Urinary bladder (tissue), 4 donors: ENCODE results near the gene PABPC1L. TPM values are rescaled to one million over a fixed set of nuclear protein-coding genes. Genes with fewer than 3 reads are reported as not detected.

Experiments
- DNase-seq: peaks from one replicate; pipeline ENCODE4 v3.0.0-alpha.2; 2015; ENCODE audit errors: extremely low spot score
- H3K27ac ChIP-seq: one replicate; pipeline ENCODE4 v1.5.1; 2013; ENCODE audit warnings: low read depth, mild to moderate bottlenecking, moderate library complexity
- H3K36me3 ChIP-seq: one replicate; pipeline ENCODE4 v1.6.1; 2013; ENCODE audit warnings: mild to moderate bottlenecking, moderate library complexity; ENCODE audit not compliant: insufficient read depth
- H3K4me1 ChIP-seq: one replicate; pipeline ENCODE4 v1.6.1; 2013; ENCODE audit warnings: mild to moderate bottlenecking, moderate library complexity; ENCODE audit not compliant: insufficient read depth
- H3K4me3 ChIP-seq: one replicate; pipeline ENCODE4 v1.5.1; 2013; ENCODE audit warnings: low read depth, low read length
- WGBS: extraction: QIAGEN DNeasy Blood & Tissue Kit; methylation state at CpG from one replicate; pipeline ENCODE4 v1.1.7; 2013; 5-methylcytosine and 5-hydroxymethylcytosine counted together
- polyA plus RNA-seq: library from polyadenylated mRNA; stranded (reverse); fragments of 200-250 nt; gene quantifications from one replicate; pipeline ENCODE4 v1.2.3, GENCODE V29; 2013
- total RNA-seq: library from RNA; depleted of rRNA; stranded (reverse); fragments of >200 nt; gene quantifications from one replicate; pipeline ENCODE4 v1.2.3, GENCODE V29; 2014
- donor health status: healthy with polysubstance abuse.
- donor health status: healthy.

Gene PABPC1L
- total and polyA plus RNA-seq, 2 donors, result 12.2 to 14.4 TPM

DNA sequence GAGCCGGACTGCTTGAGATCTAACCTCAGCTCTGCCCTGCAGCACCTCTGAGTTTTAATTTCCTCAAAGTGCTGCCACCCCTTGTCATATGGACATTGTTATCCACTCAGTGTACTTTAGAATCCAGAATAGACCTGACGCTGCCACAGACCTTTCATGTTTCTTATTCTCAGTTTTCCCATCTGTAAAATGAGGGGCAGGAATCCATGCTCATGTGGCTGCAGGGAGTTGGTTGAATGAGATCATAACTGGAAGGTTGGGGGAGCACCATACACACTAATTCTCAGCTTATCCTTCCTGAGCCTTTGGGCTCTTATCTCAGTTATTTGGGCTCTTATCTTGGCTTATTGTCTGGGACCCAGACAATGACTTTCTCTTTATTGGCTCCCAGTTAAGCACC is 2.3 kb downstream of the PABPC1L start:
- H3K4me1 ChIP-seq, result no peaks in the 10 kb centered on the region
- no peaks in the 10 kb centered on the region for H3K36me3 ChIP-seq
- no peak overlapping the region for H3K4me3 ChIP-seq
- H3K27ac ChIP-seq, result no peak overlapping the region
- 92% methylated on average over 2 of the region's 2 CpGs for WGBS
- no peak for DNase-seq

DNA sequence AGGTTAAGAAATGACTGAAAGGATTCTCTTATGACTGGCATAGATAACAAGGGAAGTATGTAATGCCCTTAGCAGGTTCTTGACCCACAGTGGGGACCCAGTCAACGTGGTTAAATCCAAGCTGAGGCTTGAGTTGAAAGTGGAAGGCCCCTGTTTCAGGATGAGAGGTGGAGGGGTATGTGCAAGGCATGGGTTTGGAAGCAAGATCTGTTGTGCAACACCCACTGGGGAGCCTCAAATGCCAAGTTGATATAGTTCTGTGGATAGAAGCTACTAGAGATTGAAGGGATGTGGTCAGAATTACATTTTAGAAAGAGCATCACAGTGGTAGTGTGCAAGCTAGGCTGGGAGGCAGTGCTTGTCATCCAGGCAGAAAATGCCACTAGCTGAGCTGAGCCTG is 5.1 kb downstream of the PABPC1L start:
- Histone ChIP-seq H3K4me3 (no peak overlapping the region), H3K27ac (no peak overlapping the region), H3K36me3 (no peaks in the 10 kb centered on the region), H3K4me1 (no peaks in the 10 kb centered on the region)
- WGBS, result 70% methylated on average over 1 of the region's 1 CpG
- DNase-seq, result no peak

GRCh38 chr20:44916586-44916985 is 6.7 kb downstream of the PABPC1L start:
- Histone ChIP-seq H3K36me3 (no peaks in the 10 kb centered on the region), H3K4me3 (no peak overlapping the region), H3K27ac (no peak overlapping the region), H3K4me1 (no peaks in the 10 kb centered on the region)
- no peak for DNase-seq
- 95% methylated on average over 12 of the region's 12 CpGs for WGBS

- no peak overlapping the region for H3K4me3 ChIP-seq
- no peaks in the 10 kb centered on the region for H3K4me1 ChIP-seq
- no peak overlapping the region for H3K27ac ChIP-seq
- no peak for DNase-seq
- no peaks in the 10 kb centered on the region for H3K36me3 ChIP-seq
- WGBS, result 98% methylated on average over 2 of the region's 2 CpGs
Measured at GRCh38 chr20:44917399-44917798, 7.5 kb downstream of the PABPC1L start.

DNA sequence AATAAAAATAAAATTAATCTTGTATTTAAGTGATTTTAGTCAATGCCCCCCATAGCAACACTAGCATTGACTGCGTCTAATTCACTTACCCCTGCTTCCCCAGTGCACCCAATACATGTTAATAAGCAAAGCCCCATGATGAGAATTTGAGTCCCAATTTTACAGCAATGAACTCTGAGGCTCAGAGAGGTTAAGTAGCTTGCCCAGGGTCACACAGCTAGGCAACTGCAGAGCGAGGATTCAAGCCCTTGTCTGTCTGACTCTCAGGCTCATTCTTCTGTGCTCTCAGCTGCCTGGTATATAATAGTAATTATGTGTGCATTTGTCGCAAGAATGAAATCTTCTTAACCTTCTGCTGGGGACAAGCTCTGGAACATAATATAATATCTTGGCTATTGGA is 8.5 kb downstream of the PABPC1L start:
- WGBS, result 97% methylated on average over 3 of the region's 3 CpGs
- H3K4me3 ChIP-seq, result no peak overlapping the region
- no peaks in the 10 kb centered on the region for H3K4me1 ChIP-seq
- DNase-seq, result no peak
- no peaks in the 10 kb centered on the region for H3K36me3 ChIP-seq
- H3K27ac ChIP-seq, result no peak overlapping the region

DNA sequence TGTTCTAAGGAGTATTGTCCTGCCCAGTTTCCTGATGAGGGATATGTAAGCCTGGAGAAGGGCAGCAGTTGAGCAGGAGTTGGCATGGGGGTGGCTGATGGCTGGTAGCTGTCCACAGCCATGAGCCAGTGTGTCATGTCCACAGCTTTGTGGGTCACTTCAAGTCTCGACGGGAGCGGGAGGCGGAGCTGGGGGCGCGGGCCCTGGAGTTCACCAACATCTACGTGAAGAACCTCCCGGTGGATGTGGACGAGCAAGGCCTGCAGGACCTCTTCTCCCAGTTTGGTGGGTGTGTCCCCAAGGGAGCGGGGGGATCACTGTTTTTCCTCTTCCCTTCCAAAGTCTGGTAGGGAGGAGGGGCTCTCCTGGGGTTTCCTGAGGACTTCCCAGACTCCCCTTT is 8.9 kb downstream of the PABPC1L start:
- Histone ChIP-seq H3K4me1 (no peaks in the 10 kb centered on the region), H3K36me3 (no peaks in the 10 kb centered on the region), H3K4me3 (no peak overlapping the region), H3K27ac (no peak overlapping the region)
- no peak for DNase-seq
- 93% methylated on average over 10 of the region's 10 CpGs for WGBS

GRCh38 chr20:44921447-44921846 is 11.6 kb downstream of the PABPC1L start:
- no peaks in the 10 kb centered on the region for H3K4me1 ChIP-seq
- no peak overlapping the region for H3K27ac ChIP-seq
- no peaks in the 10 kb centered on the region for H3K36me3 ChIP-seq
- no peak for DNase-seq
- no peak overlapping the region for H3K4me3 ChIP-seq
- WGBS, result 98% methylated on average over 14 of the region's 14 CpGs

GRCh38 chr20:44924541-44924940 is 14.7 kb downstream of the PABPC1L start:
- Histone ChIP-seq H3K4me1 (no peaks in the 10 kb centered on the region), H3K4me3 (no peak overlapping the region), H3K27ac (no peak overlapping the region), H3K36me3 (no peaks in the 10 kb centered on the region)
- 67% methylated on average over 4 of the region's 4 CpGs for WGBS
- no peak for DNase-seq

GRCh38 chr20:44928595-44928994 is 18.7 kb downstream of the PABPC1L start:
- H3K36me3 ChIP-seq, result no peaks in the 10 kb centered on the region
- H3K4me1 ChIP-seq, result no peaks in the 10 kb centered on the region
- no peak for DNase-seq
- no peak overlapping the region for H3K4me3 ChIP-seq
- 85% methylated on average over 3 of the region's 3 CpGs for WGBS
- H3K27ac ChIP-seq, result no peak overlapping the region

GRCh38 chr20:44930517-44931168 is 20.8 kb downstream of the PABPC1L start:
- Histone ChIP-seq H3K4me1 (no peaks in the 10 kb centered on the region), H3K36me3 (no peaks in the 10 kb centered on the region), H3K27ac (no peak overlapping the region), H3K4me3 (no peak overlapping the region)
- DNase-seq, result no peak
- 96% methylated on average over 18 of the region's 18 CpGs for WGBS

DNA sequence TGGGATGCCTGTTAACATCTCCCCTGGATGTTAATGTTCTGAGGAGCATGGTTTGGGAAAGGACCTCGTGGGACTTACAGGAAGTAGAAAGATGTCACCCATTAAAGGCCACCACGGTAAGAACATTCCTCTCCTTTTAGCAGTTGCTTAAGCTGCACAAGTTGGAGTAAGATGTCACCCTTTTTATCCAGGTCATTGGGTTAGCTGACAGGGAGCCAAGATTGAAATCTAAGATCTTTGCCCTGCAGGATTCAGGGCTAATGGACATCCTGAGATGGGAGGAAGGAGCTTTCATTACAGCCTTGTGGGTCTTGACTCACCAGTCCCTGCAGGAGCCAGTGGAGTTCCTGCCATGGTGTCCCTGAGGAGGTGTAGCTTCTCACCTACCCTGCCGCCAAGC is 22.1 kb downstream of the PABPC1L start:
- WGBS, result 86% methylated on average over 3 of the region's 3 CpGs
- Histone ChIP-seq H3K27ac (no peak overlapping the region), H3K4me1 (no peaks in the 10 kb centered on the region), H3K36me3 (no peaks in the 10 kb centered on the region), H3K4me3 (no peak overlapping the region)
- DNase-seq, result no peak

DNA sequence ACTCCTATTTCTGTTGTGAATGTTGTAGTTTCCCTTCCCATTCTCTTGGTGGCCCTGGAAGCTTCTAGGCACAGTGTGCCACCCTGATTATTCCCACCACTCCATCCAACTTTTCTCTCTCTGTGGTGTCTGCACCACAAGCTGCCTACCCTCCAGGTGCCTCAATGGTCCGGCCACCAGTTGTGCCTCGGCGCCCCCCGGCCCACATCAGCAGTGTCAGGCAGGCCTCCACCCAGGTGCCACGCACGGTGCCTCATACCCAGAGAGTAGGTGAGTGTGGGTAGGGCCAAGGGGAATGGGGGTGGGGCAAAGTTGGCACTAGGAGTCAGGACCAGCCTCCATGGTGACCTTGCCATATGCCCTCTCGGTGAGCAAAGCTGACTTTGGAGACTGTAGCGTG is 23.1 kb downstream of the PABPC1L start:
- Histone ChIP-seq H3K36me3 (no peaks in the 10 kb centered on the region), H3K27ac (no peak overlapping the region), H3K4me3 (no peak overlapping the region), H3K4me1 (no peaks in the 10 kb centered on the region)
- 96% methylated on average over 8 of the region's 8 CpGs for WGBS
- DNase-seq, result no peak

DNA sequence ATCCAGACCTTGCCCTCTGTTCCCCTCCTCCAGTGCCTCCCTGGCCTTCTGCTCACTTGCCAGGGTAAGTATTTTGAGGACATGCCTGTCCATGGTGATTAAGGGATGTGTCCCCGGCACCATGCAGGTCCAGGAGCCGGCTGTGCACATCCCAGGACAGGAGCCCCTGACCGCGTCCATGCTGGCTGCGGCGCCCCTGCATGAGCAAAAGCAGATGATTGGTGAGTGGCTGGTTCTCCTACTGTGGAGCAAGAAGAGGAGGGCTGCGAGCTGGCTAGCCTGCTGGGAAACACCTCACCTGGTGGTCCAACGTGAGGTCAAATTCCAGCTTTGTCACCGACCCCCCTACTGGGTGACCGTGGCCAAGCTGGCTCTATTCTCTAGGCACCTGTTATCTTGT is 26.6 kb downstream of the PABPC1L start:
- H3K36me3 ChIP-seq, result no peaks in the 10 kb centered on the region
- DNase-seq, result no peak
- H3K4me1 ChIP-seq, result no peaks in the 10 kb centered on the region
- WGBS, result 95% methylated on average over 10 of the region's 10 CpGs
- no peak overlapping the region for H3K27ac ChIP-seq
- H3K4me3 ChIP-seq, result no peak overlapping the region

- Histone ChIP-seq H3K4me3 (no peak overlapping the region), H3K4me1 (no peaks in the 10 kb centered on the region), H3K27ac (no peak overlapping the region), H3K36me3 (no peaks in the 10 kb centered on the region)
- whole genome bisulfite sequencing, result 85% methylated on average over 9 of the region's 9 CpGs
- no peak for DNase-seq
Measured at GRCh38 chr20:44938637-44939036, 28.8 kb downstream of the PABPC1L start.

- no peaks in the 10 kb centered on the region for H3K36me3 ChIP-seq
- H3K4me3 ChIP-seq, result no peak overlapping the region
- H3K27ac ChIP-seq, result no peak overlapping the region
- no peak for DNase-seq
- H3K4me1 ChIP-seq, result no peaks in the 10 kb centered on the region
- 69% methylated on average over 7 of the region's 7 CpGs for WGBS
Measured at GRCh38 chr20:44941120-44941691, 31.3 kb downstream of the PABPC1L start.
